Measurements from ENCODE around the gene MYO3A. TPM values are rescaled to one million over a fixed set of nuclear protein-coding genes. Genes with fewer than 3 reads are reported as not detected.

MYO3A gene
- total and polyA plus RNA-seq, 2 donors from 2014 or later = 1.9 to 3.1 TPM

DNA sequence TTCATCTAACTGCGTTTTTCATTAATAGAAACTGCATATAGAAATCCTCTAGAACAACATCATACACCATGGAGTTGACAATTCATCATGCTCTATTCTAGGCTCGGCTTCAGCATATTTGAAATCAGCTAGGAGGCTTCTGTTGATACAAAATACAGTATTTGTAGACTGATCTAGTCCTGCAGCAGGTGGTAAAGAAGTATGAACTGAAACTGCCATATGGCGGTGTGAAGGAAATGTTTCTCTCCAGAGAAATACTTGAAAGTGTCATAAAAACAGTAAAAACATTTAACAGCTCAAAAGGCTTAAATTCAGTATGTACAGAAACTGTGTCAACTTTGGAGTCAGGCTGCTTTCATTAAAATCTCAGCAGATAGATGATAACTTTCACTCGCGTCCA, 32.0 kb upstream of the MYO3A start:
- DNase-seq (no peak), FAIRE-seq (no peak)
- Histone ChIP-seq H3K4me3 (ENCODE audit: low read length in 3 of 3) (no peak overlapping the region), H3K27me3 (ENCODE audit: control insufficient read depth, insufficient read depth, low read length) (no peaks in the 10 kb centered on the region), H3K9ac (ENCODE audit: low read length in 3 of 3) (no peak overlapping the region), H3K9me3 (ENCODE audit: control insufficient read depth in 2 of 3, insufficient read depth in 1 of 3, low read length in 3 of 3) (no peaks in the 10 kb centered on the region), H3K36me3 (ENCODE audit: control insufficient read depth in 2 of 3, insufficient read depth in 3 of 3, low read length in 3 of 3) (no peaks in the 10 kb centered on the region), H3K27ac (ENCODE audit: low read depth in 2 of 2, low read length in 2 of 2) (no peak overlapping the region), H3K4me1 (ENCODE audit: control insufficient read depth in 2 of 3, insufficient read depth in 2 of 3, low read depth in 1 of 3, low read length in 3 of 3) (no peaks in the 10 kb centered on the region)
- TF ChIP-seq, protein P1, sequence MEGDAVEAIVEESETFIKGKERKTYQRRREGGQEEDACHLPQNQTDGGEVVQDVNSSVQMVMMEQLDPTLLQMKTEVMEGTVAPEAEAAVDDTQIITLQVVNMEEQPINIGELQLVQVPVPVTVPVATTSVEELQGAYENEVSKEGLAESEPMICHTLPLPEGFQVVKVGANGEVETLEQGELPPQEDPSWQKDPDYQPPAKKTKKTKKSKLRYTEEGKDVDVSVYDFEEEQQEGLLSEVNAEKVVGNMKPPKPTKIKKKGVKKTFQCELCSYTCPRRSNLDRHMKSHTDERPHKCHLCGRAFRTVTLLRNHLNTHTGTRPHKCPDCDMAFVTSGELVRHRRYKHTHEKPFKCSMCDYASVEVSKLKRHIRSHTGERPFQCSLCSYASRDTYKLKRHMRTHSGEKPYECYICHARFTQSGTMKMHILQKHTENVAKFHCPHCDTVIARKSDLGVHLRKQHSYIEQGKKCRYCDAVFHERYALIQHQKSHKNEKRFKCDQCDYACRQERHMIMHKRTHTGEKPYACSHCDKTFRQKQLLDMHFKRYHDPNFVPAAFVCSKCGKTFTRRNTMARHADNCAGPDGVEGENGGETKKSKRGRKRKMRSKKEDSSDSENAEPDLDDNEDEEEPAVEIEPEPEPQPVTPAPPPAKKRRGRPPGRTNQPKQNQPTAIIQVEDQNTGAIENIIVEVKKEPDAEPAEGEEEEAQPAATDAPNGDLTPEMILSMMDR (IDR thresholded peaks at IDR 0.05; ENCODE audit: borderline replicate concordance, extremely low read depth, insufficient read depth) = no peak
- intact Hi-C loops (cut with DNase I) = no loop called here

DNA sequence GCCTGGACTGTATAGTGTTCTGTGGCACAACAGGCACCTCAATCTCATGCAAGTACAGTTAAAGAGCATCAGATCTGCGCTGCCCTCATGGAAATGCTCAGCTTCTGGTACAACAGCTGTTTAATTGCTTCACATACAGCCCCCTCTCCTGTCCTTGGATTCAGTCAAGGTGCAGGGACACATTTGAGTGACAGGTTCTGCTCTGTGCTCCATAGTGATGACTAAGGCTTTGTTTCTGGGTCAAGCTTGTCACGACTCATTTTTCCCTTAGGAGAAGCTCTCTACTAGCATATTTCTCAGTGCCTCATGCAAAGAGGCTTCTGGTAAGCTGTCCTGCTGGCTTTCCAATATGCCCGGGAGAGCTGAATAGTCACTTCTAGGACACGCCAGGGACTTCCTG, 26.8 kb upstream of the MYO3A start:
- Histone ChIP-seq H3K36me3 (ENCODE audit: control insufficient read depth in 2 of 3, insufficient read depth in 3 of 3, low read length in 3 of 3) (no peaks in the 10 kb centered on the region), H3K9me3 (ENCODE audit: control insufficient read depth in 2 of 3, insufficient read depth in 1 of 3, low read length in 3 of 3) (no peaks in the 10 kb centered on the region), H3K27ac (ENCODE audit: low read depth in 2 of 2, low read length in 2 of 2) (no peak overlapping the region), H3K9ac (ENCODE audit: low read length in 3 of 3) (no peak overlapping the region), H3K4me1 (ENCODE audit: control insufficient read depth in 2 of 3, insufficient read depth in 2 of 3, low read depth in 1 of 3, low read length in 3 of 3) (no peaks in the 10 kb centered on the region), H3K4me3 (ENCODE audit: low read length in 3 of 3) (no peak overlapping the region), H3K27me3 (ENCODE audit: control insufficient read depth, insufficient read depth, low read length) (no peaks in the 10 kb centered on the region)
- DNase-seq (no peak), FAIRE-seq (no peak)
- intact Hi-C loops (cut with DNase I) = no loop called here
- TF ChIP-seq, protein P1 (IDR thresholded peaks at IDR 0.05; ENCODE audit: borderline replicate concordance, extremely low read depth, insufficient read depth) = no peak

DNA sequence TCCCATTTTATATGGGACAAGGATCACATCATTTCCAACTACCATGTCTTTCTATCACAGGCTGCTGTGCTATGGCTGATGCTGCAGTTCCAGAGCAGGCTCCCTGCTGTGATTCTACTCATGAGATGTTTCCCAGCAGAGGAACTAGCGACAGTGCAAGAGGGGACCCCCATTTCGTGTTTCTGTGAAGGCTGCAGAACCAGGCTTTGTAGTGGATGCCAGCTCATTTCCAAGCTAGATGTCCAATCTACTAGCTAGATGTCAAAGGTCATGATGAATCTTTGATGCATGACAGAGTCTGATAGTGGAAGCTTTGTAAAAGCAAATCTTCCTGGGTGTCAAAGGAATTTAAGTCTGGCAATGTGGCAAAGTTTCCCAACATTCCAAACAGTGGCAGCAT, 21.2 kb upstream of the MYO3A start:
- H3K27me3 ChIP-seq (ENCODE audit: control insufficient read depth, insufficient read depth, low read length) = no peaks in the 10 kb centered on the region
- no peak overlapping the region for H3K9ac ChIP-seq (ENCODE audit: low read length in 3 of 3)
- intact Hi-C loops (cut with DNase I) = no loop called here
- no peak for FAIRE-seq
- H3K4me1 ChIP-seq (ENCODE audit: control insufficient read depth in 2 of 3, insufficient read depth in 2 of 3, low read depth in 1 of 3, low read length in 3 of 3) = no peaks in the 10 kb centered on the region
- no peak overlapping the region for H3K4me3 ChIP-seq (ENCODE audit: low read length in 3 of 3)
- H3K27ac ChIP-seq (ENCODE audit: low read depth in 2 of 2, low read length in 2 of 2) = no peak overlapping the region
- no peaks in the 10 kb centered on the region for H3K36me3 ChIP-seq (ENCODE audit: control insufficient read depth in 2 of 3, insufficient read depth in 3 of 3, low read length in 3 of 3)
- DNase-seq = peak in 2 of 5 donors; percentile 61 to 76
- no peaks in the 10 kb centered on the region for H3K9me3 ChIP-seq (ENCODE audit: control insufficient read depth in 2 of 3, insufficient read depth in 1 of 3, low read length in 3 of 3)
- TF ChIP-seq, protein P1 (IDR thresholded peaks at IDR 0.05; ENCODE audit: borderline replicate concordance, extremely low read depth, insufficient read depth) = no peak

DNA sequence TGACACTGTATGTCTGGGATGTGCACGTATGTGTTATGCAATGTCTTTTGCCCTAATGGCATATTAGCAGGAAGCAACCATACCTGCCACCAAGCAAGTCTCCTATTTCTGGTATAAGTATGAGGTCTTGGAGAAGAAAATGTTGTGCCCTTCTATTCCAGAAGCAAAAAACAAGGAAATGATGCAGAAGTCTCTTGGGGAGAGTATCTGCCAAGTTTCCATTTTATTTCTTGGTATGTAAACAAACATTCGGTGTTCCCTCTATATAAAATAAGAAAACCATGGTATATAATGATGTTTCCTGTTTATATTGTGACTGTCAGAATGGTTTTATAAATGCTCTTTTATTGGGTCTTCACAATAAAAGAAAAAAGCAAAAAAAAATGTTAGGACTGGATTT, 19.3 kb upstream of the MYO3A start:
- intact Hi-C loops (cut with DNase I) = no loop called here
- Histone ChIP-seq H3K9ac (ENCODE audit: low read length in 3 of 3) (no peak overlapping the region), H3K27me3 (ENCODE audit: control insufficient read depth, insufficient read depth, low read length) (no peaks in the 10 kb centered on the region), H3K4me3 (ENCODE audit: low read length in 3 of 3) (no peak overlapping the region), H3K36me3 (ENCODE audit: control insufficient read depth in 2 of 3, insufficient read depth in 3 of 3, low read length in 3 of 3) (no peaks in the 10 kb centered on the region), H3K4me1 (ENCODE audit: control insufficient read depth in 2 of 3, insufficient read depth in 2 of 3, low read depth in 1 of 3, low read length in 3 of 3) (no peaks in the 10 kb centered on the region), H3K27ac (ENCODE audit: low read depth in 2 of 2, low read length in 2 of 2) (no peak overlapping the region), H3K9me3 (ENCODE audit: control insufficient read depth in 2 of 3, insufficient read depth in 1 of 3, low read length in 3 of 3) (no peaks in the 10 kb centered on the region)
- DNase-seq = no peak
- no peak for FAIRE-seq
- TF ChIP-seq, protein P1 (IDR thresholded peaks at IDR 0.05; ENCODE audit: borderline replicate concordance, extremely low read depth, insufficient read depth) = no peak

Measured in kidney (tissue), 14 donors.